Ovary (tissue), 3 donors: Measurements from ENCODE around the gene SBF2.

Source experiments
- EP300 ChIP-seq: sonication (generic); formaldehyde crosslinking; IDR thresholded peaks from one replicate; pipeline ENCODE4 v1.6.1; 2017; ENCODE audit warnings: antibody characterized with exemption
- POLR2A ChIP-seq: fragments of 450-650 bp; IDR thresholded peaks from one replicate; pipeline ENCODE4 v1.6.1; 2017; ENCODE audit warnings: antibody characterized with exemption, mild to moderate bottlenecking, moderate library complexity
- TF ChIP-seq, protein P1 (sequence below), 3 donors: fragments of 450-650 bp in 2 of 3; fragments of 200-600 bp in 1 of 3; IDR thresholded peaks; one replicate each; pipeline versions ENCODE4 v1.5.1 to v1.8.0; 2016 to 2022; ENCODE audit warnings: antibody characterized with exemption in 3 of 3, mild to moderate bottlenecking in 1 of 3
- donor health status: DM: no; HTN: no; CAD: no.

DNA sequence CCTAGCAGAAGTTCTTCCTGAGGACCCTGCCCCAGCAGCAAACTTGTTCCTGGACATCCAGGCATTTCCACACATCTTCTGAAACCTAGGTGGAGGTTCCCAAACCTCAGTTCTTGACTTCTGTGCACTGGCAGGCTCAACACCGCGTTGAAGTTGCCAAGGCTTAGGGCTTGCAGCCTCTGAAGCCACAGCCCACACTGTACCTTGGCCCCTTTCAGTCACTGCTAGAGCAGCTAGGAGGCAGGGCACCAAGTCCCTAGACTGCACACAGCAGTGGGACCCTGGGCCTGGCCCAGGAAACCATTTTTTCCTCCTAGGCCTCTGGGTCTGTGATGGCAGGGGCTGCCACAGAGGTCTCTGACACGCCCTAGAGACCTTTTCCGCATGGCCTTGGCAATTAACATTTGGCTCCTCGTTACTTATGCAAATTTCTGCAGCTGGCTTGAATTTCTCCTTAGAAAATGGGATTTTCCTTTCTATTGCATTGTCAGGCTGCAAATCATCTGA is 159.0 kb downstream of the SBF2 start:
- TF ChIP-seq, protein P1, sequence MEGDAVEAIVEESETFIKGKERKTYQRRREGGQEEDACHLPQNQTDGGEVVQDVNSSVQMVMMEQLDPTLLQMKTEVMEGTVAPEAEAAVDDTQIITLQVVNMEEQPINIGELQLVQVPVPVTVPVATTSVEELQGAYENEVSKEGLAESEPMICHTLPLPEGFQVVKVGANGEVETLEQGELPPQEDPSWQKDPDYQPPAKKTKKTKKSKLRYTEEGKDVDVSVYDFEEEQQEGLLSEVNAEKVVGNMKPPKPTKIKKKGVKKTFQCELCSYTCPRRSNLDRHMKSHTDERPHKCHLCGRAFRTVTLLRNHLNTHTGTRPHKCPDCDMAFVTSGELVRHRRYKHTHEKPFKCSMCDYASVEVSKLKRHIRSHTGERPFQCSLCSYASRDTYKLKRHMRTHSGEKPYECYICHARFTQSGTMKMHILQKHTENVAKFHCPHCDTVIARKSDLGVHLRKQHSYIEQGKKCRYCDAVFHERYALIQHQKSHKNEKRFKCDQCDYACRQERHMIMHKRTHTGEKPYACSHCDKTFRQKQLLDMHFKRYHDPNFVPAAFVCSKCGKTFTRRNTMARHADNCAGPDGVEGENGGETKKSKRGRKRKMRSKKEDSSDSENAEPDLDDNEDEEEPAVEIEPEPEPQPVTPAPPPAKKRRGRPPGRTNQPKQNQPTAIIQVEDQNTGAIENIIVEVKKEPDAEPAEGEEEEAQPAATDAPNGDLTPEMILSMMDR (IDR thresholded peaks at IDR 0.05), result no peak
- TF ChIP-seq EP300 (no peak), POLR2A (no peak)
